ENCODE results near the gene SPATS2.
"Not testable (repeated sequence)": the region's sequence is repeated elsewhere in the genome, so short reads cannot be mapped to it uniquely, and the experiment has no call there.

Gene SPATS2

GRCh38 chr12:49509681-49510080 is 142.4 kb downstream of the SPATS2 start:
- not testable (repeated sequence) for H3K4me1 ChIP-seq (ENCODE audit: insufficient read depth, low read length); H2AFZ ChIP-seq (ENCODE audit: low read depth, low read length); H3K4me3 ChIP-seq (ENCODE audit: low read length); H3K9me3 ChIP-seq (ENCODE audit: low read length); H3K27me3 ChIP-seq (ENCODE audit: insufficient read depth, low read length)
- peaks cover 11% of the 10 kb centered on the region for H3K36me3 ChIP-seq (ENCODE audit: insufficient read depth, low read length)

GRCh38 chr12:49511410-49511809 is 144.1 kb downstream of the SPATS2 start:
- H3K36me3 ChIP-seq (ENCODE audit: insufficient read depth, low read length), result peaks cover 8% of the 10 kb centered on the region

GRCh38 chr12:49512546-49512945 is 145.3 kb downstream of the SPATS2 start:
- no peak overlapping the region for H3K4me3 ChIP-seq (ENCODE audit: low read length)
- no peak overlapping the region for H2AFZ ChIP-seq (ENCODE audit: low read depth, low read length)
- H3K36me3 ChIP-seq (ENCODE audit: insufficient read depth, low read length), result peaks cover 6% of the 10 kb centered on the region
- H3K4me1 ChIP-seq (ENCODE audit: insufficient read depth, low read length), result no peaks in the 10 kb centered on the region
- no peaks in the 10 kb centered on the region for H3K27me3 ChIP-seq (ENCODE audit: insufficient read depth, low read length)
- H3K9me3 ChIP-seq (ENCODE audit: low read length), result no peaks in the 10 kb centered on the region

More at GRCh38 chr12:49511410-49511809, 144.1 kb downstream of the SPATS2 start:
- H3K9me3 ChIP-seq (ENCODE audit: low read length), result no peaks in the 10 kb centered on the region
- H3K4me1 ChIP-seq (ENCODE audit: insufficient read depth, low read length), result no peaks in the 10 kb centered on the region
- H2AFZ ChIP-seq (ENCODE audit: low read depth, low read length), result no peak overlapping the region
- no peaks in the 10 kb centered on the region for H3K27me3 ChIP-seq (ENCODE audit: insufficient read depth, low read length)
- no peak overlapping the region for H3K4me3 ChIP-seq (ENCODE audit: low read length)

GRCh38 chr12:49515266-49515665 is 148.0 kb downstream of the SPATS2 start:
- Histone ChIP-seq H2AFZ (ENCODE audit: low read depth, low read length) (no peak overlapping the region), H3K9me3 (ENCODE audit: low read length) (no peaks in the 10 kb centered on the region), H3K4me3 (ENCODE audit: low read length) (no peak overlapping the region), H3K4me1 (ENCODE audit: insufficient read depth, low read length) (no peaks in the 10 kb centered on the region), H3K27me3 (ENCODE audit: insufficient read depth, low read length) (no peaks in the 10 kb centered on the region), H3K36me3 (ENCODE audit: insufficient read depth, low read length) (peaks cover 23% of the 10 kb centered on the region)

- no peaks in the 10 kb centered on the region for H3K27me3 ChIP-seq (ENCODE audit: insufficient read depth, low read length)
- no peak overlapping the region for H3K4me3 ChIP-seq (ENCODE audit: low read length)
- no peaks in the 10 kb centered on the region for H3K4me1 ChIP-seq (ENCODE audit: insufficient read depth, low read length)
- peaks cover 43% of the 10 kb centered on the region for H3K36me3 ChIP-seq (ENCODE audit: insufficient read depth, low read length)
- H2AFZ ChIP-seq (ENCODE audit: low read depth, low read length), result no peak overlapping the region
- no peaks in the 10 kb centered on the region for H3K9me3 ChIP-seq (ENCODE audit: low read length)
Observed at GRCh38 chr12:49518914-49519573, 151.8 kb downstream of the SPATS2 start.

GRCh38 chr12:49519574-49519936 is 152.3 kb downstream of the SPATS2 start:
- H3K27me3 ChIP-seq (ENCODE audit: insufficient read depth, low read length), result no peaks in the 10 kb centered on the region
- peaks cover 46% of the 10 kb centered on the region for H3K36me3 ChIP-seq (ENCODE audit: insufficient read depth, low read length)
- no peak overlapping the region for H3K4me3 ChIP-seq (ENCODE audit: low read length)
- no peak overlapping the region for H2AFZ ChIP-seq (ENCODE audit: low read depth, low read length)
- H3K9me3 ChIP-seq (ENCODE audit: low read length), result no peaks in the 10 kb centered on the region
- H3K4me1 ChIP-seq (ENCODE audit: insufficient read depth, low read length), result no peaks in the 10 kb centered on the region

- no peak overlapping the region for H2AFZ ChIP-seq (ENCODE audit: low read depth, low read length)
- H3K36me3 ChIP-seq (ENCODE audit: insufficient read depth, low read length), result peaks cover 61% of the 10 kb centered on the region
- H3K27me3 ChIP-seq (ENCODE audit: insufficient read depth, low read length), result no peaks in the 10 kb centered on the region
- no peaks in the 10 kb centered on the region for H3K9me3 ChIP-seq (ENCODE audit: low read length)
- no peak overlapping the region for H3K4me3 ChIP-seq (ENCODE audit: low read length)
- no peaks in the 10 kb centered on the region for H3K4me1 ChIP-seq (ENCODE audit: insufficient read depth, low read length)
Observed at GRCh38 chr12:49521389-49521788, 154.1 kb downstream of the SPATS2 start.

GRCh38 chr12:49524660-49525324 is 157.5 kb downstream of the SPATS2 start:
- Histone ChIP-seq H3K4me1 (ENCODE audit: insufficient read depth, low read length) (no peaks in the 10 kb centered on the region), H3K36me3 (ENCODE audit: insufficient read depth, low read length) (peaks cover 55% of the 10 kb centered on the region), H2AFZ (ENCODE audit: low read depth, low read length) (no peak overlapping the region), H3K4me3 (ENCODE audit: low read length) (no peak overlapping the region), H3K27me3 (ENCODE audit: insufficient read depth, low read length) (no peaks in the 10 kb centered on the region), H3K9me3 (ENCODE audit: low read length) (no peaks in the 10 kb centered on the region)

GRCh38 chr12:49525942-49526341 is 158.7 kb downstream of the SPATS2 start:
- Histone ChIP-seq H3K27me3 (ENCODE audit: insufficient read depth, low read length) (no peaks in the 10 kb centered on the region), H2AFZ (ENCODE audit: low read depth, low read length) (no peak overlapping the region), H3K4me1 (ENCODE audit: insufficient read depth, low read length) (no peaks in the 10 kb centered on the region), H3K36me3 (ENCODE audit: insufficient read depth, low read length) (peaks cover 53% of the 10 kb centered on the region), H3K4me3 (ENCODE audit: low read length) (no peak overlapping the region), H3K9me3 (ENCODE audit: low read length) (no peaks in the 10 kb centered on the region)

GRCh38 chr12:49527361-49528130 is 160.3 kb downstream of the SPATS2 start:
- Histone ChIP-seq H3K4me3 (ENCODE audit: low read length) (no peak overlapping the region), H3K36me3 (ENCODE audit: insufficient read depth, low read length) (peaks cover 42% of the 10 kb centered on the region), H3K4me1 (ENCODE audit: insufficient read depth, low read length) (no peaks in the 10 kb centered on the region)

GRCh38 chr12:49529414-49529813 is 162.2 kb downstream of the SPATS2 start:
- no peaks in the 10 kb centered on the region for H3K4me1 ChIP-seq (ENCODE audit: insufficient read depth, low read length)
- H3K36me3 ChIP-seq (ENCODE audit: insufficient read depth, low read length), result peaks cover 34% of the 10 kb centered on the region
- no peak overlapping the region for H3K4me3 ChIP-seq (ENCODE audit: low read length)
- H3K27me3 ChIP-seq (ENCODE audit: insufficient read depth, low read length), result no peaks in the 10 kb centered on the region
- H3K9me3 ChIP-seq (ENCODE audit: low read length), result no peaks in the 10 kb centered on the region
- no peak overlapping the region for H2AFZ ChIP-seq (ENCODE audit: low read depth, low read length)

More at GRCh38 chr12:49527361-49528130, 160.3 kb downstream of the SPATS2 start:
- H3K9me3 ChIP-seq (ENCODE audit: low read length), result no peaks in the 10 kb centered on the region
- no peaks in the 10 kb centered on the region for H3K27me3 ChIP-seq (ENCODE audit: insufficient read depth, low read length)
- no peak overlapping the region for H2AFZ ChIP-seq (ENCODE audit: low read depth, low read length)

GRCh38 chr12:49531745-49532144 is 164.5 kb downstream of the SPATS2 start:
- Histone ChIP-seq H3K4me1 (ENCODE audit: insufficient read depth, low read length) (peaks cover 6% of the 10 kb centered on the region), H3K36me3 (ENCODE audit: insufficient read depth, low read length) (peaks cover 13% of the 10 kb centered on the region), H3K4me3 (ENCODE audit: low read length) (no peak overlapping the region), H3K27me3 (ENCODE audit: insufficient read depth, low read length) (peaks cover 12% of the 10 kb centered on the region), H2AFZ (ENCODE audit: low read depth, low read length) (no peak overlapping the region), H3K9me3 (ENCODE audit: low read length) (no peaks in the 10 kb centered on the region)

- peaks cover 27% of the 10 kb centered on the region for H3K27me3 ChIP-seq (ENCODE audit: insufficient read depth, low read length)
- no peak overlapping the region for H2AFZ ChIP-seq (ENCODE audit: low read depth, low read length)
- H3K4me3 ChIP-seq (ENCODE audit: low read length), result no peak overlapping the region
- H3K4me1 ChIP-seq (ENCODE audit: insufficient read depth, low read length), result peaks cover 14% of the 10 kb centered on the region
- peaks cover 4% of the 10 kb centered on the region for H3K36me3 ChIP-seq (ENCODE audit: insufficient read depth, low read length)
- H3K9me3 ChIP-seq (ENCODE audit: low read length), result no peaks in the 10 kb centered on the region
Observed at GRCh38 chr12:49533331-49533730, 166.1 kb downstream of the SPATS2 start.

All from neuron (in vitro differentiated cells).